HG03520 (cell line): Measurements from ENCODE around the gene RNASE7.

Experiments
- ATAC-seq: cut with Tn5 transposase; IDR thresholded peaks from one replicate; pipeline ENCODE4 v1.9.1; 2021; ENCODE audit warnings: mild to moderate bottlenecking, moderate library complexity; ENCODE audit not compliant: unreplicated experiment

RNASE7 gene

DNA sequence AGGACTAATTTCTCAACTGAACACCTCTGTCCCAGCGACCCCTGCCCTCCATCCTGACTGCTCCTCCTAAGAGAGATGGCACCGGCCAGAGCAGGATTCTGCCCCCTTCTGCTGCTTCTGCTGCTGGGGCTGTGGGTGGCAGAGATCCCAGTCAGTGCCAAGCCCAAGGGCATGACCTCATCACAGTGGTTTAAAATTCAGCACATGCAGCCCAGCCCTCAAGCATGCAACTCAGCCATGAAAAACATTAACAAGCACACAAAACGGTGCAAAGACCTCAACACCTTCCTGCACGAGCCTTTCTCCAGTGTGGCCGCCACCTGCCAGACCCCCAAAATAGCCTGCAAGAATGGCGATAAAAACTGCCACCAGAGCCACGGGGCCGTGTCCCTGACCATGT lies 756 bp downstream of the RNASE7 start:
- ATAC-seq, result no peak

DNA sequence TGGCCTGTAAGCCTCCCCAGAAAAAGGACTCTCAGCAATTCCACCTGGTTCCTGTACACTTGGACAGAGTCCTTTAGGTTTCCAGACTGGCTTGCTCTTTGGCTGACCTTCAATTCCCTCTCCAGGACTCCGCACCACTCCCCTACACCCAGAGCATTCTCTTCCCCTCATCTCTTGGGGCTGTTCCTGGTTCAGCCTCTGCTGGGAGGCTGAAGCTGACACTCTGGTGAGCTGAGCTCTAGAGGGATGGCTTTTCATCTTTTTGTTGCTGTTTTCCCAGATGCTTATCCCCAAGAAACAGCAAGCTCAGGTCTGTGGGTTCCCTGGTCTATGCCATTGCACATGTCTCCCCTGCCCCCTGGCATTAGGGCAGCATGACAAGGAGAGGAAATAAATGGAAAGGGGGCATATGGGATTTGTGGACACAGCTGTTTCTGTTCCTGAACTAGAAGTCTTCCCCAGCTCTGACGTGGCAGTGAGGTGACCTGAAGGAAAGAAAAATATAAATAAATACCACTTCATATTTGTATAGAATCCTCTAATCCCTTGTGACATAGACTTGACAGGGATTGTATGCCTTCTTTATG lies 1.3 kb downstream of the RNASE7 start:
- no peak for ATAC-seq

DNA sequence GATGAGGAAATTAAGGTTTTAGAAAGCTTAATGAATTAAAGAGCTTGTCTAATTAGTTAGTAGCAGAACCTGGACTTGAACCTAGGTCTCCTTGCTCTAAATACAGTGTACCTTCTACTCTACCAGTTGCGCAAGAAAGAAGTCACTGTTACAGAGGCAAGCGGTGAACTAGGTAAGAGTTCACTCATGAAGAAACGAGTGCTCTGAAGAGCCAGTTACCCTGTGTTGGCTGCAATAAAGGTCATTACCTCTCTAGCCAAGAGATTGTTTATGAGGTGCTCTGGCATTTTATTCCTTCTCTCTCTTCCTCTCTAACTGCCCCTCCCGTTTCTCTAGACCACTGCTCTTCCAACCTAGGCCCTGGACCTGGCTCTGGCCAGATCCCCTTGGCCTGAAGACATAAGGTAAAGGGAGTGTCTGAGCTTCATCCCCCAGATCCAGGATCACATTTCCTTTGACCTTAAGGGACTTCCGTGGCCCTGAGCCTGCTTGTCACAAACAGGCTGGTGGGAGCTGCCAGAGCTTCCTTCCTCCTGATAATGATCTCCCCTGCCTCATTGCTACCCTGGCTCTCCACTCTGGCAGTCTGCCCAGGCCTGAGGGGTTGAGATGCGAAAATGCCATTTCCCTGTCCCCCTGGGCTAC lies 1.9 kb downstream of the RNASE7 start:
- no peak for ATAC-seq

DNA sequence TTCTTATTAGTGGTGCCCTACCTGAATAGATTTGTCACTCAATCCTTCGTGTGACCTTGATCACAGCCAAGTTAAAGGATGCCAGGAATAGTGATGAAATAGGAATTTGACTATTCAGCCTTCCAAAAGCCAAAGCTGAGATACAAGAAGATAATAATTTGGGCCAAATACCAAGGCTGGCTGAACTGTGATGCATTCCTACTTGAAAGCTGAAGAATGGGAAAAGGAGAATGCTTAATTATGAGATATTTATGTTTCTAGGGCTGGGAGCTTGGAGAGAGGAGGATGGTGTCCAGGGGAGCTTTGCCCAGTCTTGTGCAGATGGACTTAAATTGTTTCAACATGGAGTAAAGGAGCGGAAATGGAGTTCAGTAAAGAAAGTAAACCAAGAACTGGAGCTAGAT lies 5.2 kb downstream of the RNASE7 start:
- ATAC-seq, result no peak

DNA sequence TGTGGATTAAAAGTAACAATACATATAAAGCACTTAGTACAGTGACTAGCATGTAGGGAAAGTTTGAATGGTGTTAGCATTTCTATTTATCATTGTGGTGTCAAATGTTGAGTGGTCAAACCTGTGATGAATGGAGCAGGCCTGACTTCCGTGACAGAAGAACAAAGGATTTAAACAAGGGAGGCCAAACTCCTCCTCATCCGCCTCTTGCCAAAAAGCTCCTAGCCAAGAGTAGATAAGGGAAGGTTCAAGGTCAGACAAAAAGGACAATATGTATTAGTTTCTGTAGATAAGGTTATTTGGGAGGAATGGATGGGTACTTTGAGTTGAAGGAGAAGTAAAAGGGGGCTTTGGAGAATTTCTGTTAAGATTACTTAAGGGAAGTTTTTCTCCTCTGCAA lies 6.5 kb downstream of the RNASE7 start:
- ATAC-seq, result no peak

DNA sequence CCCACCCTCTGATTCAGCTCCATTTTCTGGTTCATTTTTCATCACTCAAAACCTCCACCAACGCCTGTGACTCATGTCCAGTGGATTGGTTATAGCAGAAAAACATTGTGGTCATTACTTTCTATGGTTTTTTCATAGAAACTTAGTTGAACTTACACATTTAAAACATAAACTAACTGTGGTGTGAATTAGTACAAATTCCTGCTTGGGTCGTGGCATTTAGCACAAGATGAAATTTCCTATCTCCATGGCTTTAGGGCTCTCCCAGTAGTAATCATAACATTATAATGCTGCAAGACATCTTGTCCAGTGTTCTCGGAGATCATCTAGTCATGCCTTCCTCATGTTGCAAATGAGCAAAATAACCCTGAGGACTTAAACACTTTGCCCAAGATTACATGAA lies 7.1 kb downstream of the RNASE7 start:
- no peak for ATAC-seq

DNA sequence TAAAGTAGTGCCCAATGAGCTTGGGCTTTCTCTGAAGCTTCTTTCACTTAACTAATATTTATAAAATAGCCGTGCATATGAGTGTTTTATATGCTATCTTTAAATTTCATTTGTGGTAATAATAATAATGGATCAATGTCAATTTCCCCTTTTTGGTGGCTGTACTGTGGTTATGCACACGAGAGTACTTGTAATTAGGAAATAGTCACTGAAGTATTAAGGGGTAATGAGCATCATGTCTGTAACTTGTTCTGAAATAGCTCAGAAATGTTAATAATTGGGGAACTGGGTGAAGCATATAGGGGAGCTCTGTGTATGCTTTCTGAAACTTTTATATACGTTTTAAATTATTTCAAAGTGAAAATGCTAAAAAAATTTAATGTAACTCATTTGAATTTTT lies 8.4 kb downstream of the RNASE7 start:
- ATAC-seq, result no peak

DNA sequence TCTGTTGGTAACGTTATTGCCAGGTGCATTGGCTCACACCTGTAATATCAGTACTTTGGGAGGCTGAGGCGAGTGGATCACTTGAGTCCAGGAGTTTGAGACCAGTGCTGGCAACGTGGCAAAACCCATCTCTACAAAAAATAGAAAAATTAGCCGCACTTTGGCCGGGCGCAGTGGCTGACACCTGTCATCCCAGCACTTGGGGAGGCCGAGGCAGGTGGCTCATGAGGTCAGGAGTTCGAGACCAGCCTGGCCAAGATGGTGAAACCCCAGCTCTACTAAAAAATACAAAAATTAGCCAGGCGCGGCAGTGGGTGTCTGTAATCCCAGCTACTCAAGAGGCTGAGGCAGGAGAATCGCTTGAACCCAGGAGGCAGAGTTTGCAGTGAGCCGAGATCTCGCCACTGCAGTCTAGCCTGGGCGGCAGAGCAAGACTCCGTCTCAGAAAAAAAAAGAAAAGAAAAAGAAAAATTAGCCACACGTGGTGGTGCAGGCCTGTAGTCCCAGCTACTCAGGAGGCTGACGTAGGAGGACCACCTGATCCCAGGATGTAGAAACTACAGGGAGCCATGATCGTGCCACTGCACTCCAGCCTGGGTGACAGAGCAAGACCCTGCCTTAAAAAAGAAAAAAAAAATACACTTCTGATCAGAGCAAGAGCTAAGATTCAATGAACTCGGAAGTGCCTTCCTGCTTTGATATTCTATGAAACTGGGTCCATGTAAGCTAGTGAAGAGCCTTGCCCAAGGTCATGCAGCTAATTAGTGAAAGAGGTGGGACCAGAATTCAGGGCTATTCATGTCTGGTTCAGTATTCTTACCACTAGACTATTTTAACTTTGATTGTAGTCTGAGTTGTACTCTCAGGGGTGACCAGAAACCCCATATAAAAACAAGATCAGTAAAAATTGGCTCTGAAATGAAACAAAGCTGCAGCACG lies 11.3 kb downstream of the RNASE7 start:
- no peak for ATAC-seq

DNA sequence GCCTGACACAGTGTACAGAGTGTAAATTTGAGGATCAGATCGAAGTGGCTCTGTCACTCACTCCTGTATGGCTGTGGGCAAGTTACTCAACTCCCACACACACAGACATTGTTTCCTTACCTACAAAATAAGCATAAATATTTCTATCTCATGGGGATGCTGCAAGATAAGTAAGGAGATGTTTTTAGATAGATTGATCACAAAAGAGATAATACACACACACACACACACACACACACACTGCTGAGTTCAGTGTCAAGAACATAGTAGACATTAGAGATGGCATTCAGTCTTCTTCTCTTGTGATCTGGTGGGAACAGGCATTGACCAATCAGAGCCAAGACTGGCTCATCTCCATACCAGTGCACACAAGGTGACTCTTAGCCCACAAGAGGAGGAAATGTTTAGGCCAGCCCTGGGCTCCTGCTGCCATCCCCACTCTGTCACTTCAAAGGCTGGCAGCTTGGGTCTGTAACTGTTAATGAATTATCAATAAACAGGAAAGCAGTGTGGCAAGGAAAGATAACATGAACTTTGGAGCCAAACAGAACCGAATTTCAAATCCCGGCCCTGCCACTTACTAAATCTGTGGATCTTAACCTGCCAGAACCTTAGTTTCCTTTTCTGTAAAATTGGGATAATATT lies 12.1 kb downstream of the RNASE7 start:
- ATAC-seq, result no peak

DNA sequence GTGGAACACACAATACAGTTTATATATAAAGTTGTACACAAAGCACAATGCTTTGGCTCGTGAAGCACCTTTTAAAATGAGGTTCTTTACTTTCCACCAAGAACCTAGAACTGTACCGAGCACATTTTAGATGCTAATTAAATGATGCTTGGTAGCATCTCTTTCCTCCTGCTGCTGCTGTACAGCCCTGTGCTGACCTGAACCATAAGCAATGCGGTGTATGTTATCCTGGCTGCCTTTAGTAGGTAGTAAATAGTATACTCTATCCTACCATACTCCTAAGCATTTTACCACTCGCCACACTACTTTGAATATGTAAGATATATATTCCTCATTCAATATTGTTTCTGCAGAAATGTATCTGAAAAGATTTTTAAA lies 12.6 kb downstream of the RNASE7 start:
- no peak for ATAC-seq

DNA sequence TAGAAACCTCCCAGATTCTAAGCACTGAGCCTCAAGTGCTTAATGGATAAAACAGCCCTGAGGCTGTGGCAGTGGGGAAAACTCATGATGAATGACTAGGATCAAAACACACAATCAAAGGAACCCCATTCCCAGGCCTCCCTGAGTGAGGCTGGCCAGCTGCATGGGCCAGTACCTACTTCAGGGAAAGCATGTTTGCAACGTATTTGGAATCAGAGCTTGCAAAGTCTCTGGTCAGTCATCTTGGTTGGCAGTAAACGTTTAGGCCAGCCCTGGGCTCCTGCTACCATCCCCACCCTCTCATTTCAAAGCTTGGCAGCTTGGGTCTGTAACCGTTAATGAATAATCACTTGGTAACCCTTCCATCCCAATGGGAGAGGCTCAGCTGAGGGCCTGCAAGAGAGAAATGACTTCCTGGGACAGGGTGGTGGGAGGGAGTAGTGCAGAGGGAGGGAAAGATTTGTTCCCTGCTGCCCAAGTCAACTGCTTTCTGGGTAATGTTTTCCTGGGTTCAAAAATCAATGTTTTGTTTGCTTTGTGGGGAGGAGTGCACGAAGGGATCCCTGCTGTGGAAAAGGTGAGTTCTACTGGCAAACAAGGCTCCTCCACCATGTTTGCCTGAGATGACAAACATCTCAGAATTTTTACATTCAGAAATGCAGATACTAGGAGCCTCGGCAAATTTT lies 13.4 kb downstream of the RNASE7 start:
- ATAC-seq, result no peak

DNA sequence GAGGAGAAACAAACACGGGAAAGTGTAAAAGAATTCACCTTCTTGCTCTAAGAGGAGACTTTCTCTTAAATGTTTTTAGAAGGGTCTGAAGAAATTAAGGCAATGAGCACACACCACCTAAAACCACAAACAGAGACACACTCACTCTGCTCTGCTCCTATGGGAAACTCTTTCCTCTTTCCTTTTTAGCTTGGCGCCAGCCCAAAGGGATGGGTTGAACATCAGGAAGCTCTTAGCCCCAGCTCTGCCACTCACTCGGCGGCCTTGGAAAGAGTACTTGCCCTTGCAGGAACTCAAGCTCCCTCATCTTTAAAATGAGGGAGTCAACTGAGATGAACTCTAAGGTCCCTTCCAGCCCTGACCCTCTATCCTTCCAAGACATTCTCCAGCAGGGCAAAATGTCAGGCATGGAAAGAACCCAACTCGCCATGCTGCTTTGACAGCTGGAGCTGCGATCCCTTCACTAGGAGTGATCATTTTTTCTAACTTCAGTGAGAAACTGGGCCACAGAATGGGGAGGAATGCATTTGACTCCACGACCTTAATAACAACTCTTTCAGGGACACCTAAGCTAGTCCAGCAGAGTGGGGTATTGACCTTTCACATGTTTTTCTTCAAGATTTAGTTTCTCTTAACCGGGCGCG lies 14.5 kb downstream of the RNASE7 start:
- ATAC-seq, result no peak

DNA sequence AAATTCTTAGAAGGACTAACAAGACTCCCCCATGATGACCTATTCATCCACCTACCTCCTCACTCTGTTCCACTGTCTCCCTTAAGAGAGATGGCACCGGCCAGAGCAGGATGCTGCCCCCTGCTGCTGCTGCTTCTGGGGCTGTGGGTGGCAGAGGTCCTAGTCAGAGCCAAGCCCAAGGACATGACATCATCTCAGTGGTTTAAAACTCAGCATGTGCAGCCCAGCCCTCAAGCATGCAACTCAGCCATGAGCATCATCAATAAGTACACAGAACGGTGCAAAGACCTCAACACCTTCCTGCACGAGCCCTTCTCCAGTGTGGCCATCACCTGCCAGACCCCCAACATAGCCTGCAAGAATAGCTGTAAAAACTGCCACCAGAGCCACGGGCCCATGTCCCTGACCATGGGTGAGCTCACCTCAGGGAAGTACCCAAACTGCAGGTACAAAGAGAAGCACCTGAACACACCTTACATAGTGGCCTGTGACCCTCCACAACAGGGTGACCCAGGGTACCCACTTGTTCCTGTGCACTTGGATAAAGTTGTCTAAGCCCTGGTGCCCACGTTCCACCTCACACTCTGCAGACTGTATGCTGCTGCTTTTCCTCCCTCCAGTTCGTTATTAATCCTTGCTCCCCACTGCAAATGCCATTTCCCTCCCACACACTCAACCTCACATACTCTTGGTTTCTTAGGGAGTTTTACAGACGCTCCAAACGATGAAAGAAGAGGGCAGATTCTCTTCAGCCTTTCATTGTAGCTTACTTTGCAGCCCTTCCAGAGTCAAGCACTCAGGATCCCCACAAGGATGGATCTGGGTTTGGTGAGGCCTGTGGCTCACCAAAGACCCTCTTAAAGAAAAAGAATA lies 15.9 kb downstream of the RNASE7 start, which contains the start of gene RNASE8:
Gene RNASE8, plus strand, starts transcription at position 20 of the 873 bp plus-strand sequence. Its CDS starts 71 bp downstream, at position 91.
- ATAC-seq, result no peak

DNA sequence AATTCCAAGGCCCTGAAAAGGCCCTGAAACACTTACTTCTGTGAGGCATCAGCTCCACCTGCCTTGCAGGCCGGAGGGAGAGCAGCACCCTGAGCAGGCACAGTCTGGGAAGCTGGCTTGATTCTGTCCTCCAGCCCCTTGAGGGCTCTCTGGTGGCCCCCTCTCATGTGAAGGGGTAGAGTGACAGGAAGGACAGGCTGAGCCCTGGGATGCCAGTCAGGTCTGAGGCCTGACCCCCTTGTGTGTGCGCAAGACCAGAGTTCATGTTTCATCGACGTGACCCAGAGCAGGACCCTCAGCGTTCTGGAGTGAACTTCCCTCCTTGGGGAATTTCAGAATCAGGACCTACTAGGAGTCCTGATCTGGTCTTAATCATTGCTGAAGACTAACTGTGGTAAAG lies 16.7 kb downstream of the RNASE7 start:
- ATAC-seq, result no peak

DNA sequence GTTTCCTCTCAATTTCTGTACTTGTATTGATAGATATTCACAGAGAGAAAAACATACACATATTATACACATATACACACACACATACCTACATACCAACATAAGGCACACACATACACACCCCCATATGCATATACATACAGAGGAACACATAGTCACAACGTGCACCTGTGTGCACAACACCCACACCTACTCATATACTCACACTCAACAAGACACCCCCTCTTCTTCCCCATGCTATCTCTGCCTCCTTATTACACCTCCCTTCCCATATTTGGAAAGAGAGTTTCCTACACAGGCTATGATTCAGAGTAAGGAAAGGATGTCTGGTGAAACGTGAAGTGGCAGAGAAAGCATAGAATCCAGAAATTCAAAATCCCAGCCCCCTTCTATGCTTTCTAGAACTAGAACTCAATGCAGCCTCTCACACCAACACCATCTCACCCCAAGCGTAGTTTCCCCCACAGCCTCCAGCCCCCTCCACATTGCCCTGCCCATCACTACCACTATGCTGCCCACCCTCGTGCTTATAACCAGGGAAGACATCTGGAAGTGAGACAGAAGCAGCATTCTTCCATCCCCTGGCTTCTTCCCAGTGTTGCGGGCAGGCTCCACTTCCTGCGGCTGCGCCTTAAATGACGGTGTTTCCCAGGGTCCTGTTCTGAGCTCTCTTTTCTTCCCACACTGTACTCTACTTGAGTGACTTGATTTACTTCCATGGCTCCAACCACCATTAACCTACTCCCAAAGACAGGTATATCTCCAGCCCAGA lies 17.9 kb downstream of the RNASE7 start:
- ATAC-seq, result no peak

DNA sequence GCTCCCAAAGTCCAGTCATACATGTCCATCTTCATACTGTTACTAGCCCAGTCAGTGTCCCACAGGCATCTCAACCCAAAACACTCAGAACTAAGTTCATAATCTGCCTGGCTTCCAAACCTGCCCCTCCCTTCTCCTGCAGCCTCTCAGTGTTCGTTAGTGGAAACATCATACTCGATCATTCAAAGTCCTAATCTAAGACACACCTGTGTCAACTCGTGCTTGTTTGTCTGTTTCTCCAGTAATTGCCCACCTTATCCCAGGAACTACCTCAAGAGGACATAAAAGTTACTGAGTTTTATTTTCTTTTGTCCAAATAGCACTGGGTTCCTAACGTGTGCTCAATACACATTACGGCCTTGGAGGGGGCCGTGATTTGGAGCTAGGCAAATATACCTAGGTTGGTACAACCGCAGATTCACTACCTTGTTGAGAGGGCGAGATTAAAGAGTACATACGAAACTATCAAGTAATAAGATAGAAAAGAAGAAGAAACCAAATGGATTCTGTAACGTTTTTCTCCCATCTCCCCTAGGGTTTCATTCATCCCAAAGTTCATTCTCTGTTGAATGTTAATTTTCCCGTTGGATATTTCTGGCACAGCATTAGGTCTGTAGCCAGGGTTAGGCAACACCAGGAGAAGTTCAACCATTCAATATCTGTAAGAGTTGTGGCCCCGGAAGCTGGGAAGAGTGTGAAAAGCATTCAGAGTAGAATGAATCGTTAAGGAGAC lies 18.6 kb downstream of the RNASE7 start:
- ATAC-seq, result no peak

DNA sequence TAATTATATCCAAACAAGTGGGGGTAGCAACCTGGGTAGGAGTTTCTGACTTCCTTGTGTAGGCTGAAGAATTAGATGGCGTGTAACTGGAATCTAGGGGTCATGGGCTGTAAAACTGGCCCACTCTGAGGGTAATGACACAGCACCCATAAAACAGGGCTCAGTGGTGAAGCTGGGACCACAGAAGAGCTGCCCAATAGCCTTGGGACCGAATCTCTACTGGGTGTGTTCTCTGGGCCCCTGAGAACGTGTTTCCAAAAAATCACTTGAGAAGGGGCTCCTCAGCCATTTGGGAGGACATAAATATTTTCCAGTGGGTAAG lies 19.1 kb downstream of the RNASE7 start:
- ATAC-seq, result no peak

DNA sequence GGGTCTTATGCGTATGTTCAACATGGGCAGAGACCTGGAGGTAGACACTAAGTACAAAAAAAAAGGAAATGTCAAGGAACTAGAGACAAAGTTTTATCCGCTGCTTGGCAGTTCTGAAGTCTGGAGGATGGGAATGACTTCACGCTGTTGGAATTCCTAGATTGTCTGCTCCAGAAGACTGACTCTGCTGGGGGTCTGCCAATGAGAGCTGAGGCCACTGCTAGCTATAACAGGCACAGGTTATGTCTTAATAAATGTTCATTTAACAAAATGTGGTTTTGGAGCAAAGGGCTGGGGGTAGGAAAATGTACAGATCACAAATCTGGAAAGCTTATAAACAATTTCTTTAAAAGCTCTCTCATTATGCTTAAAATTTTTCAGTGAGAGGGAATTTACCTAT lies 21.3 kb downstream of the RNASE7 start:
- ATAC-seq, result no peak
